ENCODE results near the gene DLGAP4.

Gene DLGAP4

GRCh38 chr20:36525620-36526365 is 219.7 kb downstream of the DLGAP4 start:
- Histone ChIP-seq H3K27me3 (ENCODE audit: control insufficient read depth, insufficient read depth, low read length) (no peaks in the 10 kb centered on the region), H3K27ac (ENCODE audit: low read depth, low read length) (peak overlapping the region; percentile 50), H3K9me3 (ENCODE audit: control insufficient read depth, insufficient read depth, low read length) (no peaks in the 10 kb centered on the region), H3K4me1 (ENCODE audit: control insufficient read depth, insufficient read depth, low read length) (no peaks in the 10 kb centered on the region), H3K4me3 (ENCODE audit: low read depth, low read length) (no peak overlapping the region), H3K9ac (ENCODE audit: low read depth, low read length) (no peak overlapping the region), H3K36me3 (ENCODE audit: control insufficient read depth, insufficient read depth, low read length) (peaks cover 40% of the 10 kb centered on the region)

GRCh38 chr20:36526521-36527011 is 220.4 kb downstream of the DLGAP4 start:
- no peak overlapping the region for H3K27ac ChIP-seq (ENCODE audit: low read depth, low read length)
- H3K9me3 ChIP-seq (ENCODE audit: control insufficient read depth, insufficient read depth, low read length): no peaks in the 10 kb centered on the region
- H3K4me3 ChIP-seq (ENCODE audit: low read depth, low read length): no peak overlapping the region
- no peaks in the 10 kb centered on the region for H3K4me1 ChIP-seq (ENCODE audit: control insufficient read depth, insufficient read depth, low read length)
- peaks cover 40% of the 10 kb centered on the region for H3K36me3 ChIP-seq (ENCODE audit: control insufficient read depth, insufficient read depth, low read length)
- H3K27me3 ChIP-seq (ENCODE audit: control insufficient read depth, insufficient read depth, low read length): no peaks in the 10 kb centered on the region
- no peak overlapping the region for H3K9ac ChIP-seq (ENCODE audit: low read depth, low read length)

GRCh38 chr20:36527331-36528125 is 221.4 kb downstream of the DLGAP4 start:
- Histone ChIP-seq H3K4me1 (ENCODE audit: control insufficient read depth, insufficient read depth, low read length) (no peaks in the 10 kb centered on the region), H3K9ac (ENCODE audit: low read depth, low read length) (no peak overlapping the region), H3K27me3 (ENCODE audit: control insufficient read depth, insufficient read depth, low read length) (no peaks in the 10 kb centered on the region), H3K9me3 (ENCODE audit: control insufficient read depth, insufficient read depth, low read length) (no peaks in the 10 kb centered on the region), H3K36me3 (ENCODE audit: control insufficient read depth, insufficient read depth, low read length) (peaks cover 37% of the 10 kb centered on the region), H3K4me3 (ENCODE audit: low read depth, low read length) (no peak overlapping the region), H3K27ac (ENCODE audit: low read depth, low read length) (no peak overlapping the region)

GRCh38 chr20:36528176-36528874 is 222.2 kb downstream of the DLGAP4 start:
- no peak overlapping the region for H3K27ac ChIP-seq (ENCODE audit: low read depth, low read length)
- H3K9me3 ChIP-seq (ENCODE audit: control insufficient read depth, insufficient read depth, low read length): no peaks in the 10 kb centered on the region
- no peak overlapping the region for H3K9ac ChIP-seq (ENCODE audit: low read depth, low read length)
- no peaks in the 10 kb centered on the region for H3K27me3 ChIP-seq (ENCODE audit: control insufficient read depth, insufficient read depth, low read length)
- peaks cover 37% of the 10 kb centered on the region for H3K36me3 ChIP-seq (ENCODE audit: control insufficient read depth, insufficient read depth, low read length)
- no peaks in the 10 kb centered on the region for H3K4me1 ChIP-seq (ENCODE audit: control insufficient read depth, insufficient read depth, low read length)
- no peak overlapping the region for H3K4me3 ChIP-seq (ENCODE audit: low read depth, low read length)

- no peak overlapping the region for H3K27ac ChIP-seq (ENCODE audit: low read depth, low read length)
- H3K27me3 ChIP-seq (ENCODE audit: control insufficient read depth, insufficient read depth, low read length): no peaks in the 10 kb centered on the region
- no peaks in the 10 kb centered on the region for H3K9me3 ChIP-seq (ENCODE audit: control insufficient read depth, insufficient read depth, low read length)
- peaks cover 31% of the 10 kb centered on the region for H3K36me3 ChIP-seq (ENCODE audit: control insufficient read depth, insufficient read depth, low read length)
- no peak overlapping the region for H3K9ac ChIP-seq (ENCODE audit: low read depth, low read length)
- no peak overlapping the region for H3K4me3 ChIP-seq (ENCODE audit: low read depth, low read length)
- H3K4me1 ChIP-seq (ENCODE audit: control insufficient read depth, insufficient read depth, low read length): no peaks in the 10 kb centered on the region
These were observed 222.8 kb downstream of the DLGAP4 start for GRCh38 chr20:36528875-36529417.

- no peak overlapping the region for H3K9ac ChIP-seq (ENCODE audit: low read depth, low read length)
- no peaks in the 10 kb centered on the region for H3K9me3 ChIP-seq (ENCODE audit: control insufficient read depth, insufficient read depth, low read length)
- no peaks in the 10 kb centered on the region for H3K4me1 ChIP-seq (ENCODE audit: control insufficient read depth, insufficient read depth, low read length)
- no peaks in the 10 kb centered on the region for H3K27me3 ChIP-seq (ENCODE audit: control insufficient read depth, insufficient read depth, low read length)
- H3K4me3 ChIP-seq (ENCODE audit: low read depth, low read length): no peak overlapping the region
- no peak overlapping the region for H3K27ac ChIP-seq (ENCODE audit: low read depth, low read length)
- H3K36me3 ChIP-seq (ENCODE audit: control insufficient read depth, insufficient read depth, low read length): peaks cover 3% of the 10 kb centered on the region; the same call in 1 of the 2 replicates
These were observed 226.2 kb downstream of the DLGAP4 start for GRCh38 chr20:36532388-36532787.

- no peak overlapping the region for H3K4me3 ChIP-seq (ENCODE audit: low read depth, low read length)
- H3K9ac ChIP-seq (ENCODE audit: low read depth, low read length): no peak overlapping the region
- H3K4me1 ChIP-seq (ENCODE audit: control insufficient read depth, insufficient read depth, low read length): no peaks in the 10 kb centered on the region
- no peak overlapping the region for H3K27ac ChIP-seq (ENCODE audit: low read depth, low read length)
- H3K27me3 ChIP-seq (ENCODE audit: control insufficient read depth, insufficient read depth, low read length): no peaks in the 10 kb centered on the region
- no peaks in the 10 kb centered on the region for H3K9me3 ChIP-seq (ENCODE audit: control insufficient read depth, insufficient read depth, low read length)
- no peaks in the 10 kb centered on the region for H3K36me3 ChIP-seq (ENCODE audit: control insufficient read depth, insufficient read depth, low read length)
These were observed 226.7 kb downstream of the DLGAP4 start for GRCh38 chr20:36532822-36533221.

- no peak overlapping the region for H3K9ac ChIP-seq (ENCODE audit: low read depth, low read length)
- H3K27ac ChIP-seq (ENCODE audit: low read depth, low read length): no peak overlapping the region
- H3K36me3 ChIP-seq (ENCODE audit: control insufficient read depth, insufficient read depth, low read length): no peaks in the 10 kb centered on the region
- H3K4me1 ChIP-seq (ENCODE audit: control insufficient read depth, insufficient read depth, low read length): peaks cover 22% of the 10 kb centered on the region
- no peaks in the 10 kb centered on the region for H3K27me3 ChIP-seq (ENCODE audit: control insufficient read depth, insufficient read depth, low read length)
- H3K9me3 ChIP-seq (ENCODE audit: control insufficient read depth, insufficient read depth, low read length): no peaks in the 10 kb centered on the region
- no peak overlapping the region for H3K4me3 ChIP-seq (ENCODE audit: low read depth, low read length)
These were observed 232.0 kb downstream of the DLGAP4 start for GRCh38 chr20:36538026-36538722.

GRCh38 chr20:36540551-36541211 is 234.5 kb downstream of the DLGAP4 start:
- H3K27ac ChIP-seq (ENCODE audit: low read depth, low read length): peak overlapping the region; percentile 86
- peaks cover 4% of the 10 kb centered on the region; the same call in 1 of the 2 replicates for H3K36me3 ChIP-seq (ENCODE audit: control insufficient read depth, insufficient read depth, low read length)
- peak overlapping the region; percentile 58 for H3K9ac ChIP-seq (ENCODE audit: low read depth, low read length)
- H3K4me3 ChIP-seq (ENCODE audit: low read depth, low read length): peak overlapping the region; percentile 81
- H3K27me3 ChIP-seq (ENCODE audit: control insufficient read depth, insufficient read depth, low read length): no peaks in the 10 kb centered on the region
- H3K9me3 ChIP-seq (ENCODE audit: control insufficient read depth, insufficient read depth, low read length): no peaks in the 10 kb centered on the region
- peaks cover 29% of the 10 kb centered on the region for H3K4me1 ChIP-seq (ENCODE audit: control insufficient read depth, insufficient read depth, low read length)

All from HUES48 (cell line).